Keratinocyte (primary cell): Measurements from ENCODE around the gene NR2C2AP. TPM values are rescaled to one million over a fixed set of nuclear protein-coding genes. Genes with fewer than 3 reads are reported as not detected.

Source experiments
- DNase-seq: peaks from one replicate; pipeline ENCODE4 v3.0.0-alpha.2; 2011; ENCODE audit warnings: low read depth, missing footprints, low spot score
- FAIRE-seq: peaks from 2 replicates; lab custom pipeline; 2011; peaks lifted over from hg19 to GRCh38; lab: Jason Lieb, UNC
- H2AFZ ChIP-seq: 2 replicates; pipeline ENCODE4 v1.6.0; 2012; ENCODE audit warnings: low read length, control low read depth, inconsistent platforms; ENCODE audit not compliant: control insufficient read depth
- H3K27ac ChIP-seq: 2 replicates; pipeline ENCODE4 v1.5.1; 2011; ENCODE audit warnings: low read length; ENCODE audit not compliant: control insufficient read depth, insufficient read depth
- H3K27me3 ChIP-seq: 3 replicates; pipeline ENCODE4 v1.6.0; 2011; ENCODE audit warnings: low read length; ENCODE audit not compliant: control insufficient read depth, insufficient read depth; ENCODE audit errors: extremely low read depth
- H3K36me3 ChIP-seq, 2 experiments: 2 replicates in 1 of 2; 3 replicates in 1 of 2; pipeline ENCODE4 v1.5.1; 2011; ENCODE audit warnings: low read length in 2 of 2, mild to moderate bottlenecking in 1 of 2; ENCODE audit not compliant: control insufficient read depth in 2 of 2, insufficient read depth in 2 of 2; ENCODE audit errors: extremely low read depth in 1 of 2
- H3K4me1 ChIP-seq: 3 replicates; pipeline ENCODE4 v1.5.1; 2011; ENCODE audit warnings: low read length; ENCODE audit not compliant: control insufficient read depth, insufficient read depth; ENCODE audit errors: extremely low read depth
- H3K4me2 ChIP-seq: 3 replicates; pipeline ENCODE4 v1.6.0; 2011; ENCODE audit warnings: low read depth, low read length; ENCODE audit not compliant: control insufficient read depth, insufficient read depth; ENCODE audit errors: extremely low read depth
- H3K4me3 ChIP-seq, 3 experiments: fragments of 200-600 bp in 1 of 3; sonication (generic) in 1 of 3; 2 replicates in 2 of 3; 3 replicates in 1 of 3; pipeline ENCODE4 v1.5.1; 2011 to 2016; ENCODE audit warnings: low read length in 3 of 3, mild to moderate bottlenecking in 3 of 3, control low read depth in 2 of 3, inconsistent platforms in 1 of 3, low read depth in 1 of 3, mixed read lengths in 1 of 3, mixed run types in 1 of 3, moderate library complexity in 1 of 3; ENCODE audit not compliant: control insufficient read depth in 2 of 3, insufficient read depth in 2 of 3; ENCODE audit errors: extremely low read depth in 1 of 3
- H3K79me2 ChIP-seq: 2 replicates; pipeline ENCODE4 v1.6.0; 2012; ENCODE audit warnings: low read length; ENCODE audit not compliant: control insufficient read depth, insufficient read depth
- H3K9ac ChIP-seq: 3 replicates; pipeline ENCODE4 v1.6.0; 2011; ENCODE audit warnings: low read length; ENCODE audit not compliant: control insufficient read depth, insufficient read depth; ENCODE audit errors: extremely low read depth
- H3K9me1 ChIP-seq: 3 replicates; pipeline ENCODE4 v1.6.0; 2011; ENCODE audit warnings: low read length; ENCODE audit not compliant: control insufficient read depth, insufficient read depth; ENCODE audit errors: extremely low read depth
- H3K9me3 ChIP-seq: 2 replicates; pipeline ENCODE4 v1.5.1; 2012; ENCODE audit warnings: low read depth, low read length; ENCODE audit not compliant: control insufficient read depth
- H4K20me1 ChIP-seq: 3 replicates; pipeline ENCODE4 v1.6.0; 2011; ENCODE audit warnings: low read length; ENCODE audit not compliant: control insufficient read depth, insufficient read depth; ENCODE audit errors: extremely low read depth
- CTCF ChIP-seq, 3 experiments: IDR thresholded peaks in 1 of 3; conservative IDR thresholded peaks in 1 of 3; optimal IDR thresholded peaks in 1 of 3; 2 replicates in 2 of 3; 3 replicates in 1 of 3; pipeline versions ENCODE3 to v1.5.1; 2011; ENCODE audit warnings: low read length in 3 of 3, mild to moderate bottlenecking in 3 of 3, moderate library complexity in 2 of 3, control low read depth in 1 of 3, inconsistent platforms in 1 of 3; ENCODE audit not compliant: insufficient read depth in 2 of 3; ENCODE audit errors: extremely low read depth in 1 of 3
- EZH2 ChIP-seq: IDR thresholded peaks from one replicate; pipeline ENCODE4 v1.6.1; 2012; ENCODE audit warnings: inconsistent platforms, mild to moderate bottlenecking, low read length, moderate library complexity
- dilution Hi-C: fragments of 300-500 bp; cut with MboI; formaldehyde crosslinking; loops from one replicate; pipeline ENCODE4 v1.7.0; 2020; ENCODE audit warnings: low sequenced_read_pairs; ENCODE audit not compliant: extremely low pct_ligation_motif_present
- polyA plus RNA-seq, 5 experiments: library from polyadenylated mRNA; depleted of rRNA in 3 of 5; stranded (reverse) in 3 of 5; stranded (forward) in 1 of 5; unstranded in 1 of 5; fragments of >200 nt; gene quantifications; 1 replicate in 1 of 5; 2 replicates in 3 of 5; 3 replicates in 1 of 5; pipeline versions ENCODE4 v1.2.1 to v1.2.3, GENCODE V29; 2011 to 2012; ENCODE audit warnings: missing spikeins in 2 of 5, low read depth in 1 of 5, low replicate concordance in 1 of 5
- small RNA-seq, 3 experiments: library from RNA; depleted of rRNA; stranded (forward); fragments of <200 nt; gene quantifications; one replicate each; pipeline ENCODE3, GENCODE V24; 2012; ENCODE audit warnings: low read depth in 3 of 3, low replicate concordance in 1 of 3; ENCODE audit not compliant: insufficient read length in 3 of 3

The NR2C2AP gene
- polyA plus RNA-seq, 1 donor (not counting 4 experiments of a cell fraction or from before 2014, with no cell fraction given) = 12.3 TPM

GRCh38 chr19:19152668-19153384 lies 50.4 kb downstream of the NR2C2AP start:
- dilution Hi-C loops = no loop called here
- Histone ChIP-seq H3K9me3 (no peaks in the 10 kb centered on the region), H3K9me1 (no peaks in the 10 kb centered on the region), H3K4me2 (no peak overlapping the region), H3K4me3 (no peak overlapping the region), H2AFZ (no peak overlapping the region), H3K4me1 (no peaks in the 10 kb centered on the region), H4K20me1 (no peaks in the 10 kb centered on the region), H3K9ac (no peak overlapping the region), H3K36me3 (no peaks in the 10 kb centered on the region), H3K27ac (no peak overlapping the region), H3K27me3 (no peaks in the 10 kb centered on the region), H3K79me2 (no peaks in the 10 kb centered on the region)
- no peak for DNase-seq
- TF ChIP-seq EZH2 = no peak
- TF ChIP-seq CTCF (optimal IDR thresholded peaks at IDR 0.05 in 1 of 3, IDR thresholded peaks at IDR 0.05 in 1 of 3, conservative IDR thresholded peaks at IDR 0.05 in 1 of 3; ENCODE audit: extremely low read depth in 1 of 3, insufficient read depth in 2 of 3, low read length in 3 of 3) = no peak
- FAIRE-seq = no peak

DNA sequence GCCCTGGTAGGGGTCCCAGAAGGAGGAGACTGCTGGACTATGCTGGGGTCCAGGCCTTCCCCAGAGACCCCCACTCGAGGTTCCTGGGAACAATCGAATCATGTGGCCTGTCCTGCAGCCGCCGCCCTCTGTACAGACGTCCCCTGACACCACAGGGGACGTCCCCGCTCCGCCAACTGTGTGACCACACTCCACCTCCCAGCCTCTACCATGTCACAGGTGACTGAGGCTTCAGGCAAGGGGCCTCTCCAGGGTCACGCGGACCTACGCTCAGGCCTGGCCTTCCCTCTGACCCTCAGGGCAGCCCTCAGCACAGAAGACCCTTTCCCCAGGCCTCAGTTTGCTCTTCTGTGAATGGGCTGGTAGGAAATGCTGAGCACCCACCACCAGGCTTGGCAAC lies 51.8 kb downstream of the NR2C2AP start:
- no peak overlapping the region for H2AFZ ChIP-seq
- H3K27ac ChIP-seq = no peak overlapping the region
- H3K4me2 ChIP-seq = no peak overlapping the region
- H3K4me3 ChIP-seq = no peak overlapping the region
- TF ChIP-seq CTCF (optimal IDR thresholded peaks at IDR 0.05 in 1 of 3, IDR thresholded peaks at IDR 0.05 in 1 of 3, conservative IDR thresholded peaks at IDR 0.05 in 1 of 3; ENCODE audit: extremely low read depth in 1 of 3, insufficient read depth in 2 of 3, low read length in 3 of 3) = no peak
- no peak for TF ChIP-seq EZH2
- dilution Hi-C loops = no loop called here
- no peak for DNase-seq
- H3K9me1 ChIP-seq = no peaks in the 10 kb centered on the region
- no peaks in the 10 kb centered on the region for H3K9me3 ChIP-seq
- no peaks in the 10 kb centered on the region for H4K20me1 ChIP-seq
- no peaks in the 10 kb centered on the region for H3K79me2 ChIP-seq
- H3K36me3 ChIP-seq = peaks cover 0 to 3% of the 10 kb centered on the region in 2 experiments
- FAIRE-seq = no peak
- H3K27me3 ChIP-seq = no peaks in the 10 kb centered on the region
- no peaks in the 10 kb centered on the region for H3K4me1 ChIP-seq
- H3K9ac ChIP-seq = no peak overlapping the region

Small RNA genes within 50 kb of the gene (small RNA-seq; reads per million reads assigned to genes)
- gene RNU6-1028P = 0 reads per million in 3 experiments

Other genes with a start within 250 kb of the NR2C2AP start
- 39.6 to 57.9 TPM (median 51.2 TPM) in 3 replicates for gene SUGP2, start 169.9 kb downstream of the NR2C2AP start, polyA plus RNA-seq
- 23.8 to 32.7 TPM (median 30.7 TPM) in 3 replicates for gene ARMC6, start 169.8 kb downstream of the NR2C2AP start, polyA plus RNA-seq
- gene SLC25A42, start 139.4 kb downstream of the NR2C2AP start, polyA plus RNA-seq = 1.2 to 2.2 TPM (median 1.9 TPM) in 3 replicates
- gene TMEM161A, start 64.9 kb downstream of the NR2C2AP start, polyA plus RNA-seq = 18.0 to 35.1 TPM (median 25.0 TPM) in 3 replicates
- gene MEF2B, start 33.2 kb downstream of the NR2C2AP start, polyA plus RNA-seq = 0.05 to 0.17 TPM (median 0.11 TPM) in 3 replicates
- gene BORCS8, start 11.3 kb downstream of the NR2C2AP start, polyA plus RNA-seq = 16.3 to 19.6 TPM (median 18.1 TPM) in 3 replicates
- gene RFXANK, start 11.2 kb downstream of the NR2C2AP start, polyA plus RNA-seq = 49.0 to 70.8 TPM (median 51.3 TPM) in 3 replicates
- gene NCAN, start 8.5 kb upstream of the NR2C2AP start, polyA plus RNA-seq = not detected in 3 replicates
- not detected in 3 replicates for gene TM6SF2, start 69.9 kb upstream of the NR2C2AP start, polyA plus RNA-seq
- gene SUGP1, start 117.1 kb upstream of the NR2C2AP start, polyA plus RNA-seq = 23.3 to 37.4 TPM (median 28.6 TPM) in 3 replicates
- 9.7 to 18.8 TPM (median 10.3 TPM) in 3 replicates for gene MAU2, start 117.4 kb upstream of the NR2C2AP start, polyA plus RNA-seq
- 14.6 to 81.0 TPM (median 28.4 TPM) in 3 replicates for gene GATAD2A, start 202.3 kb upstream of the NR2C2AP start, polyA plus RNA-seq